Cerebellar cortex (tissue), 1 donor: Measurements from ENCODE around the gene VPS50.
"Not testable (repeated sequence)": the region's sequence is repeated elsewhere in the genome, so short reads cannot be mapped to it uniquely, and the experiment has no call there.

Source experiments
- DNase-seq: peaks from one replicate; pipeline ENCODE4 v3.0.0-alpha.2; 2015; ENCODE audit warnings: low spot score

The VPS50 gene

DNA sequence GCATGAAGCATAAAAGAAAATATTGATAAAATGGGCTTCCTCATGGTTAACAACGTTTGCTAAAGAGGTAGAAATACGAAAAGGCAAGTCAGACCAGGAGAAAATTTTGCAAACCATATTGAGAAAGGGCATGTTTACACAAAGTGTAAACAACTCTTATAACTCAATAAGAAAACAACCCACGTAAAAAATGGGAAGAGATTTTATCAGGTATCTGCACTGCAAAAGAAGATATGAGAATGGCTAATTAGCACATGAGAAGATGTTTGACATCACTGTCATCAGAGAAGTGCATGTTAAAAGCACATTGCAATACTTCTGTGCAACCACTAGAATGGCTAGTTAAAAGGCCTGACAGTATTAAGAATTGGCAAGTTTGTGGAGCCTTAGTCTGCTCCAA, 99.5 kb downstream of the VPS50 start:
- no peak for DNase-seq

DNA sequence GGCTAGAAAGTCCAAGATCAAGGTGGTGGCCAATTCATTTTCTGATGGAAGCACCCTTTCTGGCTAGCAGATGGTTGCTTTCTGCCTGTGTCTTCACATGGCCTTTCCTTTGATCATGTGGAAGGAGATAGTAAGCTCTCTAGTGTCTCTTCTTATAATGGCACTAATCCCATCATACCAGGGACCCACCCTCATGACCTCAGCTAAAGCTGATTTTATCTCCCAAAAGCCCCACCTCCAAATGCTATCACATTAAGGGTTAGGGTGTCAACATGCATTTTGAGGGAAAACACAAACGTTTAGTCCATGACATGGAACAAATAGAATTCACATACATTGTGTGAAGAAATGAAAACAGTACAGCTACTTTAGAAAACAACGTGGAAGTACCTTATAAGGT, 100.0 kb downstream of the VPS50 start:
- no peak for DNase-seq

DNA sequence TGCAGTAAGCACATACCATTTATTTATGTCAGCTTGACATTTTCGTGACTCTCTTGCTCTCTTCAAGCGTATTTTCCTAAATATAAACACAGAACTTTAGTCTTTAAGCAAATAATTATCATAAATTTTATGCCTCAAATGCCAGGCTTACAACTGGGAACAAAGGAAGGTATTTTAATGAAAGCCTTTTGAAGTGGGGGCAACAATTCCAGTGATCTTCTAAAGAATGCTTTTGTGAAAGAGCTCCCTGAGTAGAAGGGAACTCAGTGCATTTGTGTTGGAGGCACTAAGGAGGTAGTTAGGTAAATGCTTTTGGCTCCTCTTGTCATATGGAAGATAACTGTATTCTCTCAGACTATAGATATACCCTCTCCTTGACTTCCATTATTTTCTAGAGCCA, 104.9 kb downstream of the VPS50 start:
- DNase-seq: no peak

GRCh38 chr7:93342178-93342577, 110.0 kb downstream of the VPS50 start:
- not testable (repeated sequence) for DNase-seq

DNA sequence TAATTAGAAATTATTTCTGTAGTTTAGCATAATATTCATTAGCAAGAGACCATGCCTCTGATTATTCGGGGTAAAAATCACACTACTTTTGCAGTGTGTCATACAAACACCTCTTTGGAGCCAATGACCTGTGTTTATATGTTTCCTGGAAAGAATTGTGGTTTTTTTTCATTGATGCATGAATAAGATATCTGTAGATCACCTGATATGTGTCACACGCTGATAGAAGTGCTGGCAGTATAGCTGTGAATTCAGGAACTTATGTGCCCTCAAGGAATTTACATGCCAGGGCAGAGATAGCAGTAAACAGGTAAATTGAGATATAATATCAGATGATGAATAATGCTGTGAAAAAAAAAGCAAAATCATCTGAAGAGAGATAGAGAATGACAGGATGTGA, 118.2 kb downstream of the VPS50 start:
- no peak for DNase-seq

- no peak for DNase-seq
Observed at GRCh38 chr7:93352881-93353280, 120.7 kb downstream of the VPS50 start.

DNA sequence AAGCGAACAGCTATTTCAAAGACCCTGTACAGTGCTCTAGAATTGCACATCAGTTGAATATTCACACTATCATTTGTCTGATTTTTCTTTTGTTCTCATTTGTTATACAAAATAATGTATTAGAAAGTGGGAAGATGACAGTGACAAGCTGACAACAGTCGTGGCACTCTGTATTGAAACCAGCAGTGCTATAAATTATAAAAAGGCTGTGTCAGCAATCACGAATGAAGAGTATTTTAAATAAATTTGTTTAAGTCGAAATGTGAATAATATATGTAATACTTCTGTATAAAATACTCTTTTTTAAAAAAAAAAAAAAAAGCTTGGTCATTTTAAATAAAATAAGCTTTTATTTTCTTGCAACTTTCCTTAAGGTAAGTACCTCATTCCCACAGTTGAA, 122.6 kb downstream of the VPS50 start:
- no peak for DNase-seq

DNA sequence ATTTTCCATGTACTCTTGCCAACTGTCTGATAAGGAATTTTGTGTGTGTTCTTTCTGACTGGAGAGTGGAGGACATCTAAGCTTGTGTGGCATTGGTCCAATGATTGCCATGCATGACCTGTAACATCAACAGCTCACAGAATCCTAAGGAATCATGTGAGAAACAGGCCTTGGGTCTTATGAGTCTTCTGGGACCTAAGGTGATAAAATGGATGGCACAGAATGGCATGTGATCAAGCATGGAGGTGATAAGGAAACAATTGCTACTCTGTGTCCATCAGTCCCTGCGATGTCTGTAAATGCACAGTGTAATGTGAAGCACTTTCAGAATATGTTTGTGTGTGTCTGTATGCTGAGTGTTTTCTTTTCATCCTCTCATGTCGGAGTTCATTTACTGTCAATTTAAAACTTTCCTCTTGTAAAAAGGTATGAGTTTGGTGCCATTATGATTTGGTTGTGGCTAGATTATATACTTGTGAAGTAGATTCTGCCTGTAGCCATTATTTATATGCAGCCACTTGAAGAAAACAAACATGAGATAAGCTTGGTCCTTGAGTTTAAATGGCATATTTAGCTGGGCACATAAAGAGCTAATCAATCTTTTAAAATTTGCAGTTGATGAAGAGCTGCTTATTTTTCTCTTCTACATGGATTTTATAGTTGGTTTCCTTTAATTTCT, 127.5 kb downstream of the VPS50 start:
- no peak for DNase-seq

DNA sequence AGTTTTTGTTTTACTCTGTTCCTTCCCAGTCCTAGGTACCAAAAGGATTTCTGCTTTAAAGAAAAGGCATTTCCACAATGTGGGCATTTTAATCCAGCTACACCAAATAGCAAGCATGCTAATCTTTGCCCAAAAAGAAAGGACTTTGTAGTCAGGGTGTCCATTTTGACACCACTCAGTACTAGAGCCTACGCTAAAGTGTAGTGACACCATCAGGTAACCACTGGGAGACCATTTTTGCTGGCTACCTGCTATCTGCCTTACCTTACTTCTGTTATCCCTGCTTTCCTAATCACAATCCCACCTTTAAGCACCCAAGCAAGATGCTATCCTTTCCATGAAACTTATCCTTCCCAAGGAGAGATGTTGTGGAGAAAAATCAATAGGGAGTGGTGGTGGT, 129.7 kb downstream of the VPS50 start:
- DNase-seq: no peak

- no peak for DNase-seq
Observed at GRCh38 chr7:93364806-93365205, 132.6 kb downstream of the VPS50 start.

GRCh38 chr7:93365341-93365740, 133.2 kb downstream of the VPS50 start:
- DNase-seq: no peak

DNA sequence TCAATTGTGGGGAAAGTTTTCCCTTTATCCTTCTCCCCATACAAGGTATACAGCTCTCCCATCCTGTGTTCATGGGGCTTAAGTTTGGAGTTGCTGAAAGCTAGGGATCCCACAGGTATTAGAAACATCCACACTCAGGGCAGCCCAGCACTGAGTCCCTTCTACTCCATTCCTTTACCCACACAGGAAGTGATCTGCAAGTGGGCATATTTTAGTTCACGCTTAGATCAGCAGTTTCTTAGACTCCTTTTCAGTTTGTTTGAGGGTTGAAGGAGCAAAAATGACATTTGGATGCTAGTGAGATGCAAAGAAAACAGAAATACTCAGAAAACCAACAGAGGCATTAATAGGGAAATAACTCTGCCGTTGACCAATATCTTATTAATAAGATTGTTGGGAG, 134.7 kb downstream of the VPS50 start:
- DNase-seq: no peak

DNA sequence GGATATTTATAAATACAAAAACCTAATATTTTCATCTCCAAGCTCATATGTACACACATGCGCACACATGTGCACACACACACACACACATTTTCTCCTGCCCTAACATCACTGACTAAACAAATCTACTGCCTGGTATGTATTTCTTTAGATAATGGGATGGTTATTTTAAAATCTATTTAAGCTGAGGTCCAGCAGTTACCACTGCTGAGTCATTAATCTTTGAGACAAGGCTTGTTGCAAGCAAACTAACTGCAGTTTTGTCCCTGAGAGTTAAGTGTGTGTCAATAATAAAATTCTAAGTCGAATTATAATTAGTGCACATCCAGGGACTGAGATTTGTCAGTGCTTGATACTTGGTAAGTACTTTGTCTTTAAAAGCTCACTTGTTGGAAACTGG, 135.1 kb downstream of the VPS50 start:
- DNase-seq: no peak

GRCh38 chr7:93370937-93371336, 138.8 kb downstream of the VPS50 start:
- DNase-seq: not testable (repeated sequence)

GRCh38 chr7:93373537-93373936, 141.4 kb downstream of the VPS50 start:
- DNase-seq: no peak

DNA sequence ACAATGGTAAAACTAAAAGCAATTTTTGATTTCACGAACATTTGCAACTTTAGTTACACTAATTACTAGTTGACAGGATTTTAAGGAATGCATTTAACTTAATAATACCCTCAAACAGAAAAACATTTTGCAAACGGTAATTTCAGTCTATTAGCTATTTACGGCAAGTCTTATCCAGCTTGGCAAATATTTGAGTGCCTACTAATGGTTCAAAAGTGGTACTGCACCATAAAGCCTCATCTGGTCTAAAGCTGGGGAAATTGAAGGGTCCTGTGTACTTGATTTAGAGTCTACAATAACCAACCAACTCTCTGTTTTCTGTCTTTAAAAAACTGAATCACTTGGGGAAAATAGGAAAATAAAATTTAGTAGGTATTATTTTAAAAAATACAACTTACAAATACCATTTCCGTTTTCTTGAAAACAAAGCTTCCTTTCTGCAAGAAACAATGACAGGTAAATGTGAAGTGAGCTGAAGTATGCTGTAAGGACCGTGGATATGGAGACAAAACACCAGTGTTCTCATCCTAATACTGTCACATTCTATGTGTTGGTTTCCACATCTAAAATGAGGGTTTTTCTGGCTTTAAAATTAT, 142.3 kb downstream of the VPS50 start:
- DNase-seq: peak; percentile 34

DNA sequence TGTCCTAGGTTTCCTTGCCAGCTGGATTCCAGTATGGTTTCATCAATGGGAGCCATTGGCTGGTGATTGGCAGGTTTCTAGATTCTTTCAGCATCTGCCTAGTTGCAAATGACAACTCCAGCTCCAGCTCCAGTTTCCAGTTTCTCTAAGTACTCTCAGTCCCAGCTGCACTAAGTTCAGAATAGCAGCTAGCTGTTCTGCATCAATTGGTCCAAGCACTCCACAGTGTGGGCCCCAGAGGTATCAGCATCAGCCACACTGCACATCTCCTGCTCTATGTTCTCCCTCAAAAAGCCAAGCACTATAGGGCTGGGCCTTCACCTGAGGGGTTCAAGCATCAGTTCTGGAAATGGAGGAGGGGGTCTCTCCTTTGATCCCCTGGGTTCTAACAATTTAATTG, 143.4 kb downstream of the VPS50 start:
- no peak for DNase-seq

GRCh38 chr7:93378131-93378760, 146.1 kb downstream of the VPS50 start:
- DNase-seq: no peak

DNA sequence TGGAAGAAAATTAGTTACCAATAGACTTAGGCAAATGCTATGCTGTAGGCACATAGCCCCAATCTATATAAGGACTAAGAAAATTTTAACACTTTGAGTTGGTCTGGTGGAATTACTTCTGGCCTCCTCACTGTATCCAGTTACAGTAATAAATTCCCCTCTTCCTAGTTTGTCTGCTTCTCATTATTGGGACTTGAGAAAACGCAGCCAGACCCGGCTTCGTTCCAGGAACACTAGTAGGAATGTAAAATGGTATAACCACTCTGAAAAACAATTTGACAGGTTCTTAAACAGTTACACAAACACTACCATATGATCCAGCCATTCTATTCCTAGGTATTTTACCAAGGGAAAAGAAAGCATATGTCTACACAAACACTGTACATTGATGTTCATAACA, 150.2 kb downstream of the VPS50 start:
- DNase-seq: no peak

DNA sequence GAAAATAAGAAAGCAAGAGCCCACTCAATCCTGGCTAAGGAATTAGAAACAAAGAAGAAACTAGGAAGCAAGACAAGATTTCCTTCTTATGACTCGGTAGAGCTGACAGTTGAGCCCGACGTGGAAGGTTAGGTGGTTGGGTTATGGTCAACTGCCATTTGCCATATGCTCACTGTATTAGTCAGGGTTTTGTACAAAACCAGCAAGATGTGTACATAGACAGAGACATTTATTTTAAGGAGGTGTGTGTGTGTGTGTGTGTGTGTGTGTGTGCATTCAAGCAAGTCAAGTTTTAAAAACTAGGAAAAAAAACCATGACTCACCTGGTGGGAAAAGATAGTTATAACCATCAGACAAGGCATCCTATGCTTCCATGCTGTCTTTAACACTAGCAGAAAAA, 158.5 kb downstream of the VPS50 start:
- DNase-seq: no peak

- DNase-seq: no peak
Observed at GRCh38 chr7:93392984-93393383, 160.8 kb downstream of the VPS50 start.

- DNase-seq: no peak
Observed at GRCh38 chr7:93399642-93400041, 167.5 kb downstream of the VPS50 start.

DNA sequence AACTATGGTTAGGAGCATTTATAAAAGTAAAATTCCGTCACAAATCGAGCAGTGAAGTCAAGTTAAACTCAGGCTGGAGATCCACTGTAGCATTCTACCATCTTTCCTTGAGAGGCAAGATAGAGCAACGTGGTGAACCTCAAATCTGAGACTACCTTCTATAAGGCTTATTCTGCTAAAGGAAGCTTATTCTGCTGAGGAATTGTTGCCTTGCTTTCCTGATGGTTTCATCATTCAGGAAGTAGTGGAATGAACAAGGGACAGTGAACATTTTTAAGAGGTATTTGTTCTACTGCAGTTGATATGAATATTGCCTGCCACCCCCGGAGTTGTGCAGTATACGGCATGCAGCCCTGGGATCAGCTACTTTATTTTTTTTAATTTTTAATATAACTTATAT, 170.8 kb downstream of the VPS50 start:
- no peak for DNase-seq

- DNase-seq: no peak
Observed at GRCh38 chr7:93407239-93407638, 175.1 kb downstream of the VPS50 start.
